Activated CD4-positive, CD25-positive, alpha-beta regulatory T cell treated with anti-CD3 and anti-CD28 coated beads, Interleukin-2, amount 50 U/mL, for 72 hours (primary cell): ENCODE results near the gene IPO5.
"Not testable (repeated sequence)": the region's sequence is repeated elsewhere in the genome, so short reads cannot be mapped to it uniquely, and the experiment has no call there.

Source experiments
- DNase-seq: peaks from one replicate; pipeline ENCODE4 v3.0.0; 2021

The IPO5 gene

GRCh38 chr13:97951376-97951775 is 2.1 kb upstream of the IPO5 start:
- DNase-seq = no peak

GRCh38 chr13:97952831-97953230 is 644 bp upstream of the IPO5 start:
- not testable (repeated sequence) for DNase-seq

- DNase-seq = no peak
Measured at GRCh38 chr13:97961340-97961739, 7.9 kb downstream of the IPO5 start.

GRCh38 chr13:97962887-97963286 is 9.4 kb downstream of the IPO5 start:
- DNase-seq = no peak

- no peak for DNase-seq
Measured at GRCh38 chr13:97967226-97967625, 13.8 kb downstream of the IPO5 start.

GRCh38 chr13:97967948-97968347 is 14.5 kb downstream of the IPO5 start:
- no peak for DNase-seq

- no peak for DNase-seq
Measured at GRCh38 chr13:97971519-97971918, 18.0 kb downstream of the IPO5 start.

GRCh38 chr13:97974773-97975172 is 21.3 kb downstream of the IPO5 start:
- no peak for DNase-seq

GRCh38 chr13:97975280-97975847 is 21.9 kb downstream of the IPO5 start:
- DNase-seq = no peak

- DNase-seq = peak; percentile 93
Measured at GRCh38 chr13:97975848-97976609, 22.6 kb downstream of the IPO5 start.

GRCh38 chr13:97976610-97977521 is 23.4 kb downstream of the IPO5 start:
- DNase-seq = no peak

GRCh38 chr13:97977982-97978381 is 24.5 kb downstream of the IPO5 start:
- no peak for DNase-seq

- DNase-seq = no peak
Measured at GRCh38 chr13:97978651-97979050, 25.2 kb downstream of the IPO5 start.

GRCh38 chr13:97979051-97979450 is 25.6 kb downstream of the IPO5 start:
- DNase-seq = no peak

GRCh38 chr13:97979556-97979955 is 26.1 kb downstream of the IPO5 start:
- DNase-seq = no peak

GRCh38 chr13:97982286-97982685 is 28.8 kb downstream of the IPO5 start:
- no peak for DNase-seq

GRCh38 chr13:97986835-97987234 is 33.4 kb downstream of the IPO5 start:
- no peak for DNase-seq

GRCh38 chr13:97999653-98000052 is 46.2 kb downstream of the IPO5 start:
- DNase-seq = no peak

- no peak for DNase-seq
Measured at GRCh38 chr13:98004107-98004506, 50.6 kb downstream of the IPO5 start.

- DNase-seq = not testable (repeated sequence)
Measured at GRCh38 chr13:98004997-98005396, 51.5 kb downstream of the IPO5 start.

- no peak for DNase-seq
Measured at GRCh38 chr13:98007001-98007400, 53.5 kb downstream of the IPO5 start.

GRCh38 chr13:98013241-98013640 is 59.8 kb downstream of the IPO5 start:
- DNase-seq = no peak

GRCh38 chr13:98014766-98015165 is 61.3 kb downstream of the IPO5 start:
- no peak for DNase-seq

- DNase-seq = no peak
Measured at GRCh38 chr13:98018293-98018692, 64.8 kb downstream of the IPO5 start.
